ENCODE results near the gene CATSPERB. TPM values are rescaled to one million over a fixed set of nuclear protein-coding genes. Genes with fewer than 3 reads are reported as not detected.

Gene CATSPERB
- total RNA-seq (2014; rRNA removed; shearing (Covaris generic)) = not detected in 2 replicates

GRCh38 chr14:91731986-91732385 lies at the start of gene CATSPERB:
Gene CATSPERB (minus strand): TSS chr14:91732086. CDS start chr14:91729479, 2,607 bp downstream.
- DNase-seq = no peak
- H3K27me3 ChIP-seq = no peaks in the 10 kb centered on the region

GRCh38 chr14:91780452-91780851 lies 48.6 kb upstream of the CATSPERB start:
- no peaks in the 10 kb centered on the region for H3K36me3 ChIP-seq
- H3K4me1 ChIP-seq = no peaks in the 10 kb centered on the region
- no peak for DNase-seq
- no peaks in the 10 kb centered on the region for H3K9me3 ChIP-seq (replicated peaks)
- no peak overlapping the region for H3K4me3 ChIP-seq
- no peaks in the 10 kb centered on the region; the same call in 1 of the 2 replicates for H3K27me3 ChIP-seq
- no peak overlapping the region for H3K27ac ChIP-seq

More at GRCh38 chr14:91731986-91732385, at the start of gene CATSPERB:
- Histone ChIP-seq H3K4me3 (no peak within 1 kb of the TSS), H3K27ac (no peak within 1 kb of the TSS), H3K9me3 (replicated peaks) (no peaks in the 10 kb centered on the region), H3K36me3 (no peaks in the 10 kb centered on the region), H3K4me1 (no peaks in the 10 kb centered on the region)

- Histone ChIP-seq H3K4me3 (no peak overlapping the region), H3K27me3 (no peaks in the 10 kb centered on the region; the same call in 1 of the 2 replicates), H3K36me3 (no peaks in the 10 kb centered on the region), H3K4me1 (no peaks in the 10 kb centered on the region), H3K27ac (no peak overlapping the region), H3K9me3 (replicated peaks) (no peaks in the 10 kb centered on the region; the same call in 1 of the 2 replicates)
- DNase-seq = no peak
Observed at GRCh38 chr14:91778217-91778616, 46.3 kb upstream of the CATSPERB start.

- peaks cover 4% of the 10 kb centered on the region; the same call in 1 of the 2 replicates for H3K27me3 ChIP-seq
- no peaks in the 10 kb centered on the region for H3K4me1 ChIP-seq
- no peak overlapping the region for H3K27ac ChIP-seq
- no peaks in the 10 kb centered on the region for H3K36me3 ChIP-seq
- H3K9me3 ChIP-seq (replicated peaks) = no peaks in the 10 kb centered on the region; the same call in 1 of the 2 replicates
- no peak for DNase-seq
- no peak overlapping the region for H3K4me3 ChIP-seq
Observed at GRCh38 chr14:91774140-91775096, 42.5 kb upstream of the CATSPERB start.

GRCh38 chr14:91770185-91770584 lies 38.3 kb upstream of the CATSPERB start:
- H3K4me3 ChIP-seq = no peak overlapping the region
- no peaks in the 10 kb centered on the region for H3K36me3 ChIP-seq
- H3K4me1 ChIP-seq = no peaks in the 10 kb centered on the region
- no peak overlapping the region for H3K27ac ChIP-seq
- no peaks in the 10 kb centered on the region; the same call in 1 of the 2 replicates for H3K9me3 ChIP-seq (replicated peaks)
- no peak for DNase-seq
- peaks cover 4% of the 10 kb centered on the region; the same call in 1 of the 2 replicates for H3K27me3 ChIP-seq

GRCh38 chr14:91755570-91756295 lies 23.8 kb upstream of the CATSPERB start:
- H3K27me3 ChIP-seq = no peaks in the 10 kb centered on the region
- no peaks in the 10 kb centered on the region for H3K4me1 ChIP-seq
- no peak overlapping the region for H3K27ac ChIP-seq
- H3K4me3 ChIP-seq = no peak overlapping the region
- no peaks in the 10 kb centered on the region for H3K36me3 ChIP-seq
- H3K9me3 ChIP-seq (replicated peaks) = no peaks in the 10 kb centered on the region
- DNase-seq = no peak

- DNase-seq = no peak
- Histone ChIP-seq H3K9me3 (replicated peaks) (no peaks in the 10 kb centered on the region), H3K36me3 (no peaks in the 10 kb centered on the region), H3K4me3 (no peak overlapping the region), H3K27me3 (no peaks in the 10 kb centered on the region), H3K27ac (no peak overlapping the region), H3K4me1 (no peaks in the 10 kb centered on the region)
Observed at GRCh38 chr14:91754819-91755218, 22.9 kb upstream of the CATSPERB start.

- H3K27me3 ChIP-seq = no peaks in the 10 kb centered on the region
- no peak for DNase-seq
- no peaks in the 10 kb centered on the region for H3K36me3 ChIP-seq
- H3K4me1 ChIP-seq = no peaks in the 10 kb centered on the region
- no peaks in the 10 kb centered on the region for H3K9me3 ChIP-seq (replicated peaks)
- H3K27ac ChIP-seq = no peak overlapping the region
- H3K4me3 ChIP-seq = no peak overlapping the region
Observed at GRCh38 chr14:91754185-91754584, 22.3 kb upstream of the CATSPERB start.

- H3K36me3 ChIP-seq = no peaks in the 10 kb centered on the region
- no peaks in the 10 kb centered on the region for H3K9me3 ChIP-seq (replicated peaks)
- no peaks in the 10 kb centered on the region for H3K27me3 ChIP-seq
- DNase-seq = no peak
- no peak overlapping the region for H3K27ac ChIP-seq
- H3K4me3 ChIP-seq = no peak overlapping the region
- H3K4me1 ChIP-seq = no peaks in the 10 kb centered on the region
Observed at GRCh38 chr14:91753501-91754128, 21.7 kb upstream of the CATSPERB start.

GRCh38 chr14:91752961-91753360 lies 21.1 kb upstream of the CATSPERB start:
- DNase-seq = no peak
- Histone ChIP-seq H3K27me3 (no peaks in the 10 kb centered on the region), H3K36me3 (no peaks in the 10 kb centered on the region), H3K9me3 (replicated peaks) (no peaks in the 10 kb centered on the region), H3K4me3 (no peak overlapping the region), H3K4me1 (no peaks in the 10 kb centered on the region), H3K27ac (no peak overlapping the region)

- Histone ChIP-seq H3K27me3 (no peaks in the 10 kb centered on the region), H3K4me1 (no peaks in the 10 kb centered on the region), H3K4me3 (no peak overlapping the region), H3K9me3 (replicated peaks) (no peaks in the 10 kb centered on the region), H3K36me3 (no peaks in the 10 kb centered on the region), H3K27ac (no peak overlapping the region)
- DNase-seq = no peak
Observed at GRCh38 chr14:91751719-91752118, 19.8 kb upstream of the CATSPERB start.

GRCh38 chr14:91750634-91751198 lies 18.8 kb upstream of the CATSPERB start:
- H3K27ac ChIP-seq = no peak overlapping the region
- H3K36me3 ChIP-seq = no peaks in the 10 kb centered on the region
- H3K4me1 ChIP-seq = no peaks in the 10 kb centered on the region
- H3K9me3 ChIP-seq (replicated peaks) = no peaks in the 10 kb centered on the region
- H3K4me3 ChIP-seq = no peak overlapping the region
- H3K27me3 ChIP-seq = no peaks in the 10 kb centered on the region
- no peak for DNase-seq

GRCh38 chr14:91749868-91750267 lies 18.0 kb upstream of the CATSPERB start:
- no peak overlapping the region for H3K27ac ChIP-seq
- H3K36me3 ChIP-seq = no peaks in the 10 kb centered on the region
- no peaks in the 10 kb centered on the region for H3K4me1 ChIP-seq
- no peak for DNase-seq
- no peak overlapping the region for H3K4me3 ChIP-seq
- no peaks in the 10 kb centered on the region for H3K9me3 ChIP-seq (replicated peaks)
- H3K27me3 ChIP-seq = no peaks in the 10 kb centered on the region

GRCh38 chr14:91748049-91748448 lies 16.2 kb upstream of the CATSPERB start:
- H3K36me3 ChIP-seq = no peaks in the 10 kb centered on the region
- H3K4me1 ChIP-seq = no peaks in the 10 kb centered on the region
- H3K27ac ChIP-seq = no peak overlapping the region
- H3K4me3 ChIP-seq = no peak overlapping the region
- H3K9me3 ChIP-seq (replicated peaks) = no peaks in the 10 kb centered on the region
- no peaks in the 10 kb centered on the region for H3K27me3 ChIP-seq
- no peak for DNase-seq
